Activated CD8-positive, alpha-beta T cell treated with anti-CD3 and anti-CD28 coated beads for 36 hours (primary cell): Measurements from ENCODE around the gene MARCHF4. TPM values are rescaled to one million over a fixed set of nuclear protein-coding genes. Genes with fewer than 3 reads are reported as not detected.

Experiments
- ATAC-seq: fragments of 200-7000 bp; cut with Tn5 transposase; one replicate; pipeline ENCODE4 v1.10.0; 2021; ENCODE audit warnings: mild to moderate bottlenecking, moderate library complexity
- CTCF ChIA-PET: fragments of 350-600 bp; sonication (Branson Sonifier 250); formaldehyde crosslinking; loops from one replicate; lab custom pipeline; 2021; ENCODE audit warnings: antibody characterized with exemption; lab: Charles Lee
- POLR2A ChIA-PET: fragments of 350-600 bp; sonication (Branson Sonifier 250); formaldehyde crosslinking; loops from one replicate; lab custom pipeline; 2021; ENCODE audit warnings: antibody characterized with exemption; lab: Charles Lee
- DNase-seq: peaks from one replicate; pipeline ENCODE4 v3.0.0-alpha.2; 2020
- H3K27ac Mint-ChIP-seq: one replicate; pipeline ENCODE4 v1.8.0; 2021; ENCODE audit warnings: mild to moderate bottlenecking, mixed read lengths
- H3K27me3 Mint-ChIP-seq: one replicate; pipeline ENCODE4 v1.8.0; 2021; ENCODE audit warnings: mixed read lengths
- H3K36me3 Mint-ChIP-seq: one replicate; pipeline ENCODE4 v1.8.0; 2021; ENCODE audit warnings: low read depth, mixed read lengths
- H3K4me1 Mint-ChIP-seq: one replicate; pipeline ENCODE4 v1.8.0; 2021; ENCODE audit warnings: low read depth, mixed read lengths
- H3K4me3 Mint-ChIP-seq: one replicate; pipeline ENCODE4 v1.8.0; 2021; ENCODE audit warnings: mild to moderate bottlenecking, moderate library complexity, mixed read lengths
- H3K9me3 Mint-ChIP-seq: one replicate; pipeline ENCODE4 v1.8.0; 2021; ENCODE audit warnings: mixed read lengths
- intact Hi-C: fragments of 100-400 bp; cut with micrococcal nuclease; formaldehyde crosslinking; loops from one replicate; pipeline ENCODE4 v1.10.0; 2022
- total RNA-seq, 2 experiments: library from RNA; stranded (reverse); gene quantifications; one replicate each; pipeline ENCODE4 v1.2.3, GENCODE V29; 2021
- TF ChIP-seq, protein P1 (sequence below): fragments of 200-600 bp; IDR thresholded peaks from one replicate; pipeline ENCODE4 v1.8.0; 2022; ENCODE audit warnings: antibody characterized with exemption, mild to moderate bottlenecking

MARCHF4 gene
- total RNA-seq, 2 experiments from 2014 or later: not detected

DNA sequence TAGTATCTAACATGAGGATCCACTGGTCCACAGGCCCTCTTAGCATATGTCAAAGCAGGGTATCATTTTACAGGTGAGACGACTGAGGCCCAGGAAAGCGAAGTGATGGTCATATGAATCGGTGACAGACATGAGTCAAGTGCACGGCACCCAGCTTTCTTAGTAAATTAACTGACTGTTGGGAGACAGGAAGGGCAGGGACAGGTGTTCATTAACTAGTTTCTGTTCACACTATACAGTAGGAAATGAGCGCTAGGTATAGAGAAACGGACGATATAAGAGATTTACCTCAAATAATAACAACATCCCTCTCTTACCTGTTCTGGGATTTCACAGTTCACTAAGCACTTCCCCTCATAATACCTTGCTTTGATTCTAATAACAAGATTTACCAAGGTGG, 38.3 kb upstream of the MARCHF4 start:
- Mint-ChIP-seq H3K9me3 (no peaks in the 10 kb centered on the region), H3K27me3 (no peaks in the 10 kb centered on the region), H3K4me1 (peaks cover 8% of the 10 kb centered on the region), H3K27ac (no peak overlapping the region), H3K4me3 (no peak overlapping the region), H3K36me3 (peaks cover 10% of the 10 kb centered on the region)
- intact Hi-C loops: loop anchor here (5.0 to 10.0 kb wide), 2 partner anchors 87 to 296 kb away; partner anchors contain the start of gene RPL37A
- ChIA-PET CTCF (interaction anchor here (1.4 to 1.5 kb wide), 2 partner anchors 10 to 38 kb away, joined by 3 to 4 read pairs; partner anchors contain the start of gene MARCHF4), POLR2A (interaction anchor here (0.7 kb wide), 1 partner anchor 58 kb away, joined by 3 read pairs; no protein-coding TSS in a partner anchor)
- TF ChIP-seq, protein P1, sequence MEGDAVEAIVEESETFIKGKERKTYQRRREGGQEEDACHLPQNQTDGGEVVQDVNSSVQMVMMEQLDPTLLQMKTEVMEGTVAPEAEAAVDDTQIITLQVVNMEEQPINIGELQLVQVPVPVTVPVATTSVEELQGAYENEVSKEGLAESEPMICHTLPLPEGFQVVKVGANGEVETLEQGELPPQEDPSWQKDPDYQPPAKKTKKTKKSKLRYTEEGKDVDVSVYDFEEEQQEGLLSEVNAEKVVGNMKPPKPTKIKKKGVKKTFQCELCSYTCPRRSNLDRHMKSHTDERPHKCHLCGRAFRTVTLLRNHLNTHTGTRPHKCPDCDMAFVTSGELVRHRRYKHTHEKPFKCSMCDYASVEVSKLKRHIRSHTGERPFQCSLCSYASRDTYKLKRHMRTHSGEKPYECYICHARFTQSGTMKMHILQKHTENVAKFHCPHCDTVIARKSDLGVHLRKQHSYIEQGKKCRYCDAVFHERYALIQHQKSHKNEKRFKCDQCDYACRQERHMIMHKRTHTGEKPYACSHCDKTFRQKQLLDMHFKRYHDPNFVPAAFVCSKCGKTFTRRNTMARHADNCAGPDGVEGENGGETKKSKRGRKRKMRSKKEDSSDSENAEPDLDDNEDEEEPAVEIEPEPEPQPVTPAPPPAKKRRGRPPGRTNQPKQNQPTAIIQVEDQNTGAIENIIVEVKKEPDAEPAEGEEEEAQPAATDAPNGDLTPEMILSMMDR: no peak
- DNase-seq (no peak), ATAC-seq (no peak)

DNA sequence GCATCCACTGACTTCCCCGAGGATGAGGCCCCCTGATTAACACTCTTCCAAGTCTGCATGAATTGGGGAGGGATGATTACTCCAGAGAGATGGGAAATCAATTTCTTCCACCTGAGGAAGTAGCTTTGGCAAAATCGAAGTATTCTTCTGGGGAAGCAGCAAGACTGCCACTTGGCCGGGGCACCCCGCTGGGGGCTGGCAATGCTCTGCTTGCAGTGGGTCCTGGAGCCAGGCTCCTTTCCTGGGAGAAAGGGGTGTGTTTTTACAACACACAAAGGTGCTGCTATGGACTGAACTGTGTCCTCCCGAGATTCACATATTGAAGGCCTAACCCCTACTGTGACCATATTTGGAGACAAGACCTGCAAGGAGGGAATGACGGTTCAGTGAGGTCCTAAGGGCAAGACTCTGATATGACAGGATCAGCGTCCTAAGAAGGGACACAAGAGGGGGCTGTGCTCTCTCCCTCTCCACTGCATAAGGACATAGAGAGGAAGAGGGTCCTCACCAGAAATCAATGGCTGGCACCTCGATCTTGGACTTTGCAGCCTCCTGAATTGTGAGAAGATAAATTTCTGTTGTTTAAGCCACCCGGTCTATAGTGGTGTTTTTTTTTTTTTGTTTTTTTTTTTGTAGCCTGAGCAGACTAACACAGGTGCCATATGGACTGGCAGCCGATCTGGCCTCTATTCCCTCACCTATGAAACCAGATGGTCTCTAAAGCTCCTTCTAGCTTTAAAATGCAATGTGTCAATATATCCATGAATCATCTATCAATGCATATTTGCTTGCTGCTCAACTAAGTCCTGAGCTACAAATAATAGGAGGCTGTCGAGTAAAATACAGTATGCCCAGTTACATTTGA, 36.4 kb upstream of the MARCHF4 start:
- TF ChIP-seq, protein P1: no peak
- Mint-ChIP-seq H3K9me3 (no peaks in the 10 kb centered on the region), H3K27ac (no peak overlapping the region), H3K36me3 (no peaks in the 10 kb centered on the region), H3K4me1 (peaks cover 8% of the 10 kb centered on the region), H3K4me3 (no peak overlapping the region), H3K27me3 (no peaks in the 10 kb centered on the region)
- intact Hi-C loops: no loop called here
- ChIA-PET CTCF (interaction anchor here (0.7 to 1.4 kb wide), 2 partner anchors 68 to 186 kb away, joined by 3 to 5 read pairs; no protein-coding TSS in a partner anchor), POLR2A (no interaction called here)
- ATAC-seq (no peak), DNase-seq (no peak)

GRCh38 chr2:216406826-216407225, 34.5 kb upstream of the MARCHF4 start:
- ATAC-seq (no peak), DNase-seq (no peak)
- no peak overlapping the region for H3K4me3 Mint-ChIP-seq
- intact Hi-C loops: no loop called here
- POLR2A ChIA-PET: no interaction called here
- H3K4me1 Mint-ChIP-seq: peaks cover 4% of the 10 kb centered on the region
- TF ChIP-seq, protein P1: no peak
- H3K27ac Mint-ChIP-seq: no peak overlapping the region
- H3K9me3 Mint-ChIP-seq: no peaks in the 10 kb centered on the region
- H3K27me3 Mint-ChIP-seq: no peaks in the 10 kb centered on the region
- CTCF ChIA-PET: interaction anchor here (0.8 to 1.3 kb wide), 2 partner anchors 10 to 20 kb away, joined by 3 read pairs; no protein-coding TSS in a partner anchor
- no peaks in the 10 kb centered on the region for H3K36me3 Mint-ChIP-seq

DNA sequence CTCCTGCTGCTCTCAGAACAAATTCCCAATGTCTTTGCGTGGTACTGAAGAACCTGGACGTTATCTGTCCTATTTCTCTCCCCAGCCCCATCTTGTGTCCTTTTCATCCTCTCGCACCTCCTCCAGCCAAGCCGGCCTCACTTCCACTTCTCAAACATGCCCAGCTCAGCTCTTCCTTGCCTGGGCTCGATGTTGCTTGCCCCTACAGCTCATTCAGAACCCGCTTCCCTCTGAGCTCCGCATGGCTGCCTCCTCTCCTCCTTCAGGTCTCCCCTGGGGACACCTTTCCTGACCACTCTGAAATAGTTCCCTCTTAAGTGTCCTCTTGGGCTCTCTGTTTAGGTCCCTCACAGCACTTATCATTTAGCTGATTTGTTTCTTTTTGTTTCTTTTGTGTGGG, 33.3 kb upstream of the MARCHF4 start:
- CTCF ChIA-PET: interaction anchor here (0.7 to 4.6 kb wide), 15 partner anchors 10 to 197 kb away, joined by 3 to 22 read pairs (median 5); no protein-coding TSS in a partner anchor
- ATAC-seq: no peak
- Mint-ChIP-seq H3K36me3 (no peaks in the 10 kb centered on the region), H3K4me1 (no peaks in the 10 kb centered on the region), H3K9me3 (no peaks in the 10 kb centered on the region), H3K27ac (no peak overlapping the region), H3K4me3 (no peak overlapping the region), H3K27me3 (no peaks in the 10 kb centered on the region)
- POLR2A ChIA-PET: no interaction called here
- intact Hi-C loops: loop anchor here (2.0 kb wide), 1 partner anchor 183 kb away; no protein-coding TSS in a partner anchor
- DNase-seq: no peak
- TF ChIP-seq, protein P1: no peak
